ENCODE results near the gene FHOD3. TPM values are rescaled to one million over a fixed set of nuclear protein-coding genes. Genes with fewer than 3 reads are reported as not detected.

Gene FHOD3
- total and polyA plus RNA-seq, 2 of the 8 experiments (the other 6 are each of a cell fraction or from before 2014, with no cell fraction given), result 9.7 to 10.5 TPM

DNA sequence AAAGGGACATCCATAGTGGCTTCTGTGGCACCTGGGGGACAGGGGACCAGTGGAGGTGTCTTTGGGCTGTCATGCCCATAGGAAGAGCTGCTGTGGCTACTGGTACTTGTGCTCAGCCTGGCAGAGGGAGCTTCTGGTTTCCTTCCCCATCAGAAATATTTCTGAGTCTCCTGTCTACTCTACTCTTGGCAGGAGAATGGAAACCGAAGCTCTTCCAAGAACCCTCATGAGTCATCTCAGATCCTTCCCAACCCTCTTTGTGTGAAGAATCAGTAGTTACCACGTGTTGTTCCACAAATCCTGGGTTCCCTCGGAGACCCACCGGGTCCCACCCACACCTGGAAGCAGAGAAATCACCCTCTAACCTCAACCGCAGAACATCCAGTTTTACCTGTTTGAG is 234.9 kb downstream of the FHOD3 start (continued):
- TF ChIP-seq, protein P1, sequence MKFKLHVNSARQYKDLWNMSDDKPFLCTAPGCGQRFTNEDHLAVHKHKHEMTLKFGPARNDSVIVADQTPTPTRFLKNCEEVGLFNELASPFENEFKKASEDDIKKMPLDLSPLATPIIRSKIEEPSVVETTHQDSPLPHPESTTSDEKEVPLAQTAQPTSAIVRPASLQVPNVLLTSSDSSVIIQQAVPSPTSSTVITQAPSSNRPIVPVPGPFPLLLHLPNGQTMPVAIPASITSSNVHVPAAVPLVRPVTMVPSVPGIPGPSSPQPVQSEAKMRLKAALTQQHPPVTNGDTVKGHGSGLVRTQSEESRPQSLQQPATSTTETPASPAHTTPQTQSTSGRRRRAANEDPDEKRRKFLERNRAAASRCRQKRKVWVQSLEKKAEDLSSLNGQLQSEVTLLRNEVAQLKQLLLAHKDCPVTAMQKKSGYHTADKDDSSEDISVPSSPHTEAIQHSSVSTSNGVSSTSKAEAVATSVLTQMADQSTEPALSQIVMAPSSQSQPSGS (IDR thresholded peaks at IDR 0.05; ENCODE audit: low read length), result no peak
